Retinal pigment epithelial cell (primary cell): Measurements from ENCODE around the gene ASB2.

Experiments used
- DNase-seq: peaks from one replicate; pipeline ENCODE4 v3.0.0-alpha.2; 2010; ENCODE audit warnings: low read depth
- H3K4me3 ChIP-seq: 2 replicates; pipeline ENCODE4 v1.5.1; 2011; ENCODE audit warnings: mild to moderate bottlenecking, low read length, control low read depth, moderate library complexity
- TF ChIP-seq, protein P1 (sequence below): conservative IDR thresholded peaks from 2 replicates; pipeline ENCODE4 v1.5.1; 2011; ENCODE audit warnings: low read depth, low read length, control low read depth, inconsistent platforms

Gene ASB2

DNA sequence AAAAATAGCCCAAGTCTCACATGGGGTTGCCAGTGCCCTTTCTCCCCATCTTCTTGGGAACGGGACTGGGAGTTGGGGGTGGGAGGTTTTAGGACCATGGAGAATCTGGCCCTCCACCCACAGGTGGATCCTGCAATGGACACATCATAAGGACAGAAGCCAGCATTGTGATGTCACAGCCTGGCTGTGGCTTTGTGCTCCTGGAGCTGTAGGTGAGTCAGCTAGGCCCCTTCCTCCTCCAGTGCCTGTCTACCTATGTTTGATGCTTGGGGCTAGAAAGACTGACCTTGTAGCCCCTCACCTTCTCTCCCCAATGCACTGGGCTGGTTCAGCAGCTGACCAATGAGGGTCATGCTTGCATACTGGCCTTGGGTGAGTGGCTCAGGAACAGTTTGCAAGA, 20.7 kb upstream of the ASB2 start, which contains the start of gene CCDC197:
Gene CCDC197 (plus strand): TSS at position 220 of the 400 bp plus-strand sequence. CDS start 831 bp downstream, outside the sequence.
- TF ChIP-seq, protein P1, sequence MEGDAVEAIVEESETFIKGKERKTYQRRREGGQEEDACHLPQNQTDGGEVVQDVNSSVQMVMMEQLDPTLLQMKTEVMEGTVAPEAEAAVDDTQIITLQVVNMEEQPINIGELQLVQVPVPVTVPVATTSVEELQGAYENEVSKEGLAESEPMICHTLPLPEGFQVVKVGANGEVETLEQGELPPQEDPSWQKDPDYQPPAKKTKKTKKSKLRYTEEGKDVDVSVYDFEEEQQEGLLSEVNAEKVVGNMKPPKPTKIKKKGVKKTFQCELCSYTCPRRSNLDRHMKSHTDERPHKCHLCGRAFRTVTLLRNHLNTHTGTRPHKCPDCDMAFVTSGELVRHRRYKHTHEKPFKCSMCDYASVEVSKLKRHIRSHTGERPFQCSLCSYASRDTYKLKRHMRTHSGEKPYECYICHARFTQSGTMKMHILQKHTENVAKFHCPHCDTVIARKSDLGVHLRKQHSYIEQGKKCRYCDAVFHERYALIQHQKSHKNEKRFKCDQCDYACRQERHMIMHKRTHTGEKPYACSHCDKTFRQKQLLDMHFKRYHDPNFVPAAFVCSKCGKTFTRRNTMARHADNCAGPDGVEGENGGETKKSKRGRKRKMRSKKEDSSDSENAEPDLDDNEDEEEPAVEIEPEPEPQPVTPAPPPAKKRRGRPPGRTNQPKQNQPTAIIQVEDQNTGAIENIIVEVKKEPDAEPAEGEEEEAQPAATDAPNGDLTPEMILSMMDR, result no peak
- DNase-seq, result no peak
- H3K4me3 ChIP-seq, result no peak within 1 kb of the TSS

DNA sequence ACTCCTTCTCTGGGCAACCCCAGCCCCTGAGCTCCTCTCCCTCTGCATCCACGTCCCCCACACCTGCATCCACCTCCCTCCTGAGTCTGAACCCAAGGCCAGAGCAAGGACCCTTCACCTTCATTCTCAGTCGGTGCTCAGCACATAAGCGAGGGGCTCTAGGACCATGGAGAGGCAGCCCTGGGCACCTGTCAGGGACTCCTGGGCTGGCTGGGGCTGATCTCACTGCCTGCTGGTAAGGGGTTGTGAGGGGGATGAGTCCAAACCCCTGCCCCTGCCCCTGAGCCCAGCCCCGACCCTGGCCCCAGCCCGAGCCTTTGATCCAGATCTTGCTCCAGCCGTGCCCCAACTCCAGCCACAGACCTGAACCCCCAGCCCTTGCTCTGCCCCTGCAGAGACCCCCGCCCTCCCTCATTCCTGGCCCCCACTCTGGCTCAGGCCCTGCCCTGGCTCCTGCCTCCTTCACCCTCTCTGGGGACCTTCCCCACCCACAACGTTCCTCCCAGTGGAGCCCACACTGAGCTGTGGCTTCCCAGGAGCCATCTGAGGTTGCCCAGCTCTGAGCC, 19.8 kb upstream of the ASB2 start:
- H3K4me3 ChIP-seq, result no peak overlapping the region
- TF ChIP-seq, protein P1, result no peak
- no peak for DNase-seq

DNA sequence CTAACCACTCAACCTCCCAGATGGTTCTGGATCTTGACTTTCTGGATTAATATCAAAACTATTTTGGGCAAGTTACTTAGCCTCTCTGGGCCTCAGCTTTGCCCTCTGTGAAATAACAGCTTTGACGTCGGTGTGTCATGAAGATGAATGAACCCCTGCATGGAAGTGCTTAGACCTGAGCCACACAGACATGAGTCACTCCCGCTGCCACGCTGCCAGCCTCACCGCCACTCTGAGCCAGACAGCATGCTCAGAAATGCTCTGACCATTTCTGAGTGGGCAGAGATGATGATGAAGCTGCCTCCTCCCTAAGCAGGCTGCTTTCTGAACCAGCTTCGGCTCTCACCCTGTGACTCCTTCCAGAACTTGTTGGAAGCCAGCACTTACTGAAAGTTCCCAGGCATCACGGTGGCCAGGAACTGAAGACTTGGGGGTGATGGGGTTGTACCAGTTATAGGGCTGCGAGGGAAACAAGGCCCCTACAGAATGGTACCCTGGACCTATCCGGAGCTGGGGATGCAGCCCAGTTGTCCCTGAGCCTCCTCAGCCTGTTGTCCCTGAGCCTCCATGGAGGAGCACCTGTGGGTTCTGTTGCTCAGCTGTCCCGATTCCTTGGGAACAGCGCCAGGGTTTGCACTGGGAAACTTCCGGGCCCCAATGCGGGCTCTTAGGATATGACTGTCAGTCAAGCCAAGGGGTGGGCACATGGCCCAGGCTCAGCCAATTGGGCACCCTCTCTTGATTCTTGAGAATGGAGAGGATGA, 18.7 kb upstream of the ASB2 start:
- no peak overlapping the region for H3K4me3 ChIP-seq
- peak; percentile 60 for DNase-seq
- TF ChIP-seq, protein P1, result no peak

DNA sequence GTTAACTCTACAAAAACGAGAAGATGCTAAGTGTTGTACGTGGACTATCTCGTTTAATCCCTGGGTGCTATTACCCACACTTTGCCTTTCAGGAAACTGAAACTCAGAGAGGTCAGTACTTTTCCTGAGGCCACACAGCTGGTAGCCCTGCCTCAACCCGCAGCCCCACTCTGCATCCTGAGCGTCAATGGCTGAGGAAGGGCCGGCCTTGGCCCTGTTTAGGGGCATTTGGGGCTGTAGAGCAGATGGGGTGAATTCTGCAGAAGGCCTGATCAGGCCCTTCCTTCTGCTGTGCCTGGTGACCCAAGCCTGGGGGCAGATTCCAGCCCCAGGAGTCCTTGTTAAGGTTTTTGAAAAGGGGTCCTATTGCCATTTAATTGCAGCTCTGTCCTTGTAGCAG, 17.0 kb upstream of the ASB2 start:
- TF ChIP-seq, protein P1, result no peak
- no peak overlapping the region for H3K4me3 ChIP-seq
- no peak for DNase-seq

DNA sequence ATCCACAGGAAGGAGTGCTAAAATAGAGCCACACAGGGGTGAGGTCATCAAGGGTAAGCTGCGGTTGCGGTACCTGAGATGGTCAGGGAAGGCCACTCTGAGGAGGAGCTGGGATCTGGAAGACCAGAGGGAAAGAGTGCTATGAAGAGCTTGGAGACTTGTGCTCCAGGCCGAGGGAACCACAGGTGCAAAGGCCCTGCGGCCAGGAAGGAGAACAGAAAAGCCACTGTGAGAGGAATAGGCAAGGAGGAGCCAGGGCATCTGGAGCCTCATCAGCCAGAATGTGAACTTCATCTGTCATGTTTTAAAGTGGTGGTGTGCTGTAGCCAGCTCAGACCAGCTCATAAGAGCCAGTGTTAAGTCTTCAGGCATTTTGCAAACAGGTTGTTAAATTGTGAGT, 15.3 kb upstream of the ASB2 start:
- no peak for DNase-seq
- no peak overlapping the region for H3K4me3 ChIP-seq
- TF ChIP-seq, protein P1, result no peak

DNA sequence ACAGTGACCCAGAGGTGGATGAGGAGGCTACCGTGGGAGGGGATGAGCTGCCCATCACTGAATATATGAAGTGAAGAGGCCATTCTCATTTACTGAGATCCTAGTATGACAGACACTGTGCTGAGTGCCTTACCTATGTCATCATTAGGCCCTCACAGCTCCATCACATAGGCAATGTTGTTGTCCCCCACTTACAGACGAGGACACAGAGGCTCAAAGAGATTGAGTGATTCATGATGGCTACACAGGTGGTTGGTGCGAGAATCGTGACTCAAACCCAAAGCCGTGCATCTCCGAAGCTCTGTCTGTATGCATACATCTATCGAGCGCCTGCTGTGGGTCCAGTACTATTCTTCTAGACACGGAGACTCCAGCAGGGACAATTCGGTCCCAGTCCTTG, 14.8 kb upstream of the ASB2 start:
- no peak overlapping the region for H3K4me3 ChIP-seq
- TF ChIP-seq, protein P1, result no peak
- DNase-seq, result no peak

DNA sequence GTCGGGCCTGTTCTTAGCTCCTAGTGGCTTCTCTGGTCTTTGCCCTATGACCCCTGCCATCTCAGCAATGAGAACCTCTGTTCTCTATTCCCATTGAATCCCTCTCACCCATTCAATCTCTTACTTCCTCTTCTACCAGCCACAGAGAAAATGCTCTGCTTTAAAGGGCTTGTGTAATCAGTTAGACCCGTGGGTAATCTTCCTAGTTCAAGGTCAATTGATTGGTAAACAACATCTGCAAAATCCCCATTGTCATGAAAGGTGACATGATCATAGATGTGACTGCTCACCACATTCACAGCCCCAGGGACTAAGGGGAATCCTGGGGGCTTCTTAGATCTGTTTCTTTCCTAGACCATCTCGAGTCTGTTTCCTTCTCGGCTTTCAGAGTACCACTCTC, 13.6 kb upstream of the ASB2 start:
- H3K4me3 ChIP-seq, result no peak overlapping the region
- DNase-seq, result no peak

More for the DNA sequence above, 13.6 kb upstream of the ASB2 start:
- TF ChIP-seq, protein P1, result no peak
